ENCODE results near the gene TIGD1.

TIGD1 gene

GRCh38 chr2:232504438-232504837, 45.9 kb downstream of the TIGD1 start:
- Histone ChIP-seq H3K4me2 (ENCODE audit: low read length) (no peak overlapping the region), H3K9ac (no peak overlapping the region), H3K36me3 (ENCODE audit: control insufficient read depth, insufficient read depth, low read length) (no peaks in the 10 kb centered on the region), H3K79me2 (no peaks in the 10 kb centered on the region), H3K4me3 (ENCODE audit: low read depth, low read length) (no peak overlapping the region), H3K9me3 (ENCODE audit: control insufficient read depth, low read length) (no peaks in the 10 kb centered on the region), H2AFZ (no peak overlapping the region), H3K27me3 (ENCODE audit: control insufficient read depth, insufficient read depth, low read length) (no peaks in the 10 kb centered on the region), H3K4me1 (no peaks in the 10 kb centered on the region), H3K27ac (no peak overlapping the region)
- TF ChIP-seq CTCF (IDR thresholded peaks at IDR 0.05), result no peak

- H3K27me3 ChIP-seq (ENCODE audit: control insufficient read depth, insufficient read depth, low read length), result no peaks in the 10 kb centered on the region
- no peak overlapping the region for H3K27ac ChIP-seq
- H3K9ac ChIP-seq, result no peak overlapping the region
- H3K79me2 ChIP-seq, result no peaks in the 10 kb centered on the region
- TF ChIP-seq CTCF (IDR thresholded peaks at IDR 0.05), result no peak
- H3K9me3 ChIP-seq (ENCODE audit: control insufficient read depth, low read length), result no peaks in the 10 kb centered on the region
- no peaks in the 10 kb centered on the region for H3K36me3 ChIP-seq (ENCODE audit: control insufficient read depth, insufficient read depth, low read length)
- no peaks in the 10 kb centered on the region for H3K4me1 ChIP-seq
- no peak overlapping the region for H3K4me3 ChIP-seq (ENCODE audit: low read depth, low read length)
- H3K4me2 ChIP-seq (ENCODE audit: low read length), result no peak overlapping the region
- peak overlapping the region; percentile 84 for H2AFZ ChIP-seq
Observed at GRCh38 chr2:232503809-232504323, 46.5 kb downstream of the TIGD1 start.

DNA sequence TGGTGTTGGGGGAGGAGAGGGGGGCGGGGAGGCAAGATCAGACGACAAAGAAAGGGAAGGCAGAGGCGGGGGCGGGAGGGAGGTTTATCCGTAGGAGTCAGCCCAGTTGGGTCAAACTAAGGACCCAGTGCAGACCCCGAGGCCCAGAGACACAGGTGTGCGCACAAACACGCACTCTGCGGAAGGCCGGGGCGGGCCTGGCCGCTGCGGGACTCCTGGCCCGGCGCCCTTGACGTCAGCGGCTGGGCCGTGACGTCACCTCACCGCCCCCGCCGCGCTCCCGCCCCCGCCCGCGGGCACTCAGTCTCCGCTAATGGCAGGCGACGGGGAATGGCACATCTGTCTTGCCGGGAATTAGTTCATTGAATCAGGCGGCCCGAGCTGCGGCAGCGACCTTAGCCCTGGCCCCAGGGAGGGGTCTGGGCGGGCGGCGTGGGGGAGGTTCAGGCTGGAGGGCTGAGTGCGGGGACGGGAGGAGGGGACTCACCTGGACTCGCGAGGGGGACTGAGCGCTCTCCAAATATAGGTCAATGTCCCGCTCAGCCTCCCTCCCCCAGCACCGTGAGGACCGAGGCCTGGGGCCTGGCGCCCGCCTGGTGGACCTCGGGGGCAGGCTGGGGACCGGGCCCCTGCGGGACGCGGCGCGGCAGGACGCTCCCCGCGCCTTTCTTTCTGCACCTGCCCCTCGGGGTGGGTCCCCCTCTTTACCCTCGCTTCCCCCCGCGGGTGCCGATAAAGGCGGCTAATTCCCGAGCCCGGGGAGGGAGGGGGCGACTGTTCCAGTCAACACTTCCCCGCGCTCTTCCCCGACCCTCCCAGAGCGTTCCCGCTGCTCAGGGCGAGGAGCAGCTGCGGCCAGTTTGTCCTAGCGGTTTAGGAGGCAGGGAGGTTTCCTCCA, 47.2 kb downstream of the TIGD1 start:
- H3K4me2 ChIP-seq (ENCODE audit: low read length), result peak overlapping the region; percentile 65
- no peaks in the 10 kb centered on the region for H3K9me3 ChIP-seq (ENCODE audit: control insufficient read depth, low read length)
- H3K4me3 ChIP-seq (ENCODE audit: low read depth, low read length), result peak overlapping the region; percentile 25
- H3K9ac ChIP-seq, result no peak overlapping the region
- H3K79me2 ChIP-seq, result no peaks in the 10 kb centered on the region
- TF ChIP-seq CTCF (IDR thresholded peaks at IDR 0.05), result no peak
- peak overlapping the region; percentile 84 for H2AFZ ChIP-seq
- H3K27me3 ChIP-seq (ENCODE audit: control insufficient read depth, insufficient read depth, low read length), result no peaks in the 10 kb centered on the region
- no peaks in the 10 kb centered on the region for H3K4me1 ChIP-seq
- H3K36me3 ChIP-seq (ENCODE audit: control insufficient read depth, insufficient read depth, low read length), result no peaks in the 10 kb centered on the region
- H3K27ac ChIP-seq, result no peak overlapping the region

DNA sequence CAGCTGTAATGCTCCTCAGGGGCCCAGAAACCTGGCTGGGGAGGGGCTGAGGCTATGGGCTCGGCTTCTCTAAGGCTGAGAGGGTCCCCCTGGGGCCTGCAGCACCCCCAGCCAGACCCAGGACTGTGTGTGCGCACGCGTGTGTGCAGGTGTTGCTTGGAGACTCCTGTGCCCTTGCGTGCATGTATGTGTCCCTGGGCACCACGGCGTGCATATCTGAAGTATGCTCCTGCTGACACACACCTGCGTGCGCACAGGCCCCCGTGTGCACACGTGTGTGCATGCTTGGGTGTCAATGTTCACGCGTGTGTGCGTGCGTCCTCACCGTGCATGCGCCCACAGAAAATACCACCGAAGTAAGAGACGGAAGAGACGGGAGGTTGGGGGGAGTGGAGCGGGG, 47.8 kb downstream of the TIGD1 start:
- Histone ChIP-seq H3K4me3 (ENCODE audit: low read depth, low read length) (no peak overlapping the region), H3K27me3 (ENCODE audit: control insufficient read depth, insufficient read depth, low read length) (no peaks in the 10 kb centered on the region), H3K27ac (no peak overlapping the region), H3K9ac (no peak overlapping the region), H2AFZ (peak overlapping the region; percentile 46), H3K4me2 (ENCODE audit: low read length) (no peak overlapping the region), H3K36me3 (ENCODE audit: control insufficient read depth, insufficient read depth, low read length) (no peaks in the 10 kb centered on the region), H3K79me2 (no peaks in the 10 kb centered on the region), H3K9me3 (ENCODE audit: control insufficient read depth, low read length) (no peaks in the 10 kb centered on the region), H3K4me1 (no peaks in the 10 kb centered on the region)
- TF ChIP-seq CTCF (IDR thresholded peaks at IDR 0.05), result no peak
